ENCODE results near the gene GNG2. TPM values are rescaled to one million over a fixed set of nuclear protein-coding genes. Genes with fewer than 3 reads are reported as not detected.

The GNG2 gene
- total and polyA plus RNA-seq, 7 donors: 1.4 to 8.2 (median 2.1) TPM

- Histone ChIP-seq H3K9me3 (no peaks in the 10 kb centered on the region), H3K36me3 (ENCODE audit: insufficient read depth in 1 of 2, low read depth in 1 of 2) (no peaks in the 10 kb centered on the region), H3K4me1 (no peaks in the 10 kb centered on the region), H3K27ac (no peak overlapping the region), H3K27me3 (ENCODE audit: insufficient read depth in 3 of 3, low read length in 2 of 3) (no peaks in the 10 kb centered on the region), H3K4me3 (no peak overlapping the region)
- intact Hi-C loops (cut with DNase I): no loop called here
- TF ChIP-seq, protein P1, sequence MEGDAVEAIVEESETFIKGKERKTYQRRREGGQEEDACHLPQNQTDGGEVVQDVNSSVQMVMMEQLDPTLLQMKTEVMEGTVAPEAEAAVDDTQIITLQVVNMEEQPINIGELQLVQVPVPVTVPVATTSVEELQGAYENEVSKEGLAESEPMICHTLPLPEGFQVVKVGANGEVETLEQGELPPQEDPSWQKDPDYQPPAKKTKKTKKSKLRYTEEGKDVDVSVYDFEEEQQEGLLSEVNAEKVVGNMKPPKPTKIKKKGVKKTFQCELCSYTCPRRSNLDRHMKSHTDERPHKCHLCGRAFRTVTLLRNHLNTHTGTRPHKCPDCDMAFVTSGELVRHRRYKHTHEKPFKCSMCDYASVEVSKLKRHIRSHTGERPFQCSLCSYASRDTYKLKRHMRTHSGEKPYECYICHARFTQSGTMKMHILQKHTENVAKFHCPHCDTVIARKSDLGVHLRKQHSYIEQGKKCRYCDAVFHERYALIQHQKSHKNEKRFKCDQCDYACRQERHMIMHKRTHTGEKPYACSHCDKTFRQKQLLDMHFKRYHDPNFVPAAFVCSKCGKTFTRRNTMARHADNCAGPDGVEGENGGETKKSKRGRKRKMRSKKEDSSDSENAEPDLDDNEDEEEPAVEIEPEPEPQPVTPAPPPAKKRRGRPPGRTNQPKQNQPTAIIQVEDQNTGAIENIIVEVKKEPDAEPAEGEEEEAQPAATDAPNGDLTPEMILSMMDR (IDR thresholded peaks at IDR 0.05): no peak
- DNase-seq: no peak
- no peak for ATAC-seq
- 37 to 39% (median 37%) methylated on average over 6 of the region's 6 CpGs for WGBS, 3 donors
Measured at GRCh38 chr14:51922624-51923023, 62.2 kb downstream of the GNG2 start.

DNA sequence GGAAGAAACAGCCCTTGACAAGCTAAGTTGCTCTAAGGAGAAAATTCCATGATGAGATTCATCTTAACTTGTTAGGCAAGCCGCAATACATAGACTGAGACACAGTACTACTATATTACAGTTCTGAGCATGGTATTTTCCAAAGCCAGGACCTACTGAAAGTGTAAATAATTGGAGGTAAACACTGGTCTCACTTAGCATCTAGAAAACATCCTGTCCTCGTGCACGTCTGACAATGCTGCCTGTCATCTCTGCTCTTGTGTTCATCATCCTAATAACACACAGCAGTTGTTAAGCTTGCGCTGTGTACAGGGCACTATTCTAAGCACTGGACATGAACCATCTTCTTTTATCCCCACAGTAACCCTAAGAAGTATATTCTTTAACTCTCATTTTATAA lies 64.2 kb downstream of the GNG2 start:
- no peaks in the 10 kb centered on the region for H3K36me3 ChIP-seq (ENCODE audit: insufficient read depth in 1 of 2, low read depth in 1 of 2)
- no peak for ATAC-seq
- WGBS, 3 donors: 84 to 90% (median 89%) methylated on average over 4 of the region's 4 CpGs
- TF ChIP-seq, protein P1 (IDR thresholded peaks at IDR 0.05): no peak
- H3K4me1 ChIP-seq: no peaks in the 10 kb centered on the region
- no peaks in the 10 kb centered on the region for H3K27me3 ChIP-seq (ENCODE audit: insufficient read depth in 3 of 3, low read length in 2 of 3)
- H3K9me3 ChIP-seq: no peaks in the 10 kb centered on the region
- intact Hi-C loops (cut with DNase I): no loop called here
- H3K4me3 ChIP-seq: no peak overlapping the region
- no peak overlapping the region for H3K27ac ChIP-seq
- no peak for DNase-seq

DNA sequence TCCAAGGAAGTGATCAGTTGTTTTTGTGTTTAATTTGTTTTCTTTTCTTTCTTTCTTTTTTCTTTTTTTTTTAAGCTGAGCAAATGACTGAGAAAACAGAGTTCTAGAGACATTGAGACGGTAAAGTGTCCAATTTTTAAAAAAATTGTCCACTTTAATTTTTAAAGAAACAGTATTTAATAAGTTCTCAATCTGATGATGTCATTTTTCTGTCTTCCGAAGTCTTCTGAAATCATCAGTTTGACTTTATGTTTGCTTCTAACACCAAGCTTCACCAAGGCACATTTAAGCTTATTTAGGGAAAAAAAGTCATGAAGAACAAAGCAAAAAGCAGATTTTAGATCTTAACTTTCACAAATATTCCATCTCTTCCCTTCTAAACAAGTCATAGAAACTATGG lies 65.6 kb downstream of the GNG2 start:
- H3K9me3 ChIP-seq: no peaks in the 10 kb centered on the region
- TF ChIP-seq, protein P1 (IDR thresholded peaks at IDR 0.05): no peak
- WGBS, 3 donors: 78 to 86% (median 84%) methylated on average over 2 of the region's 2 CpGs

DNA sequence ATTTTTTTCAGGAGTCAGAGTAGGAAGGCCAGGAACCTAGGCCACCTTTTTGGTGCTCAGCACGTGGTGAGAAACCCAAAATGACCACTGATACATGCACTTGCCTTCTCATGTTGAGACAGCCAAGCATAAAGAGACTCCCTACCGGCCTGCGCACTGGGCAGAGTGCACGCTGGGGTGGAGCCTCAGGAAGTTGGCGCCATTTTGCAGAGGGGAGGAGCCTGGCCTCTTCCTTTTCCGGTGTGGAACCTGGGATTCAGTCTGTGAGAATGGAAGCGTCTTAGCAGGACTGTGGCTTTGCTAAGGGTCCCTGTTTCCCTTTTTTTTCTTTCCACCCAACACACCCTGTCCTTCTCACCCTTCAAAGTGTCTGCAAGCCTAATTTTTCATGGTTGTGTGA lies 66.0 kb downstream of the GNG2 start:
- no peak overlapping the region for H3K4me3 ChIP-seq
- intact Hi-C loops (cut with DNase I): no loop called here
- no peaks in the 10 kb centered on the region for H3K27me3 ChIP-seq (ENCODE audit: insufficient read depth in 3 of 3, low read length in 2 of 3)
- ATAC-seq (no peak), DNase-seq (no peak)
- no peaks in the 10 kb centered on the region for H3K9me3 ChIP-seq
- 91 to 97% (median 91%) methylated on average over 7 of the region's 7 CpGs for WGBS, 3 donors
- H3K4me1 ChIP-seq: no peaks in the 10 kb centered on the region
- no peaks in the 10 kb centered on the region for H3K36me3 ChIP-seq (ENCODE audit: insufficient read depth in 1 of 2, low read depth in 1 of 2)
- TF ChIP-seq, protein P1 (IDR thresholded peaks at IDR 0.05): no peak
- no peak overlapping the region for H3K27ac ChIP-seq

More for the DNA sequence above, 65.6 kb downstream of the GNG2 start:
- Histone ChIP-seq H3K36me3 (ENCODE audit: insufficient read depth in 1 of 2, low read depth in 1 of 2) (no peaks in the 10 kb centered on the region), H3K27ac (no peak overlapping the region), H3K4me3 (no peak overlapping the region), H3K27me3 (ENCODE audit: insufficient read depth in 3 of 3, low read length in 2 of 3) (no peaks in the 10 kb centered on the region), H3K4me1 (no peaks in the 10 kb centered on the region)
- intact Hi-C loops (cut with DNase I): no loop called here
- no peak for DNase-seq
- no peak for ATAC-seq

- Histone ChIP-seq H3K9me3 (no peaks in the 10 kb centered on the region), H3K4me1 (no peaks in the 10 kb centered on the region), H3K4me3 (no peak overlapping the region), H3K27me3 (ENCODE audit: insufficient read depth in 3 of 3, low read length in 2 of 3) (no peaks in the 10 kb centered on the region), H3K27ac (no peak overlapping the region), H3K36me3 (ENCODE audit: insufficient read depth in 1 of 2, low read depth in 1 of 2) (no peaks in the 10 kb centered on the region)
- WGBS, 3 donors: 85 to 87% (median 86%) methylated on average over 10 of the region's 10 CpGs
- intact Hi-C loops (cut with DNase I): no loop called here
- TF ChIP-seq, protein P1 (IDR thresholded peaks at IDR 0.05): no peak
- DNase-seq: no peak
- ATAC-seq: no peak
Measured at GRCh38 chr14:51928568-51928967, 68.2 kb downstream of the GNG2 start.

Measured in psoas muscle (tissue), 8 donors.